D341Med (cell line): ENCODE results near the gene RAP2A.

Source experiments
- DNase-seq: peaks from one replicate; pipeline ENCODE4 v3.0.0; 2012; ENCODE audit warnings: low spot score

Gene RAP2A

DNA sequence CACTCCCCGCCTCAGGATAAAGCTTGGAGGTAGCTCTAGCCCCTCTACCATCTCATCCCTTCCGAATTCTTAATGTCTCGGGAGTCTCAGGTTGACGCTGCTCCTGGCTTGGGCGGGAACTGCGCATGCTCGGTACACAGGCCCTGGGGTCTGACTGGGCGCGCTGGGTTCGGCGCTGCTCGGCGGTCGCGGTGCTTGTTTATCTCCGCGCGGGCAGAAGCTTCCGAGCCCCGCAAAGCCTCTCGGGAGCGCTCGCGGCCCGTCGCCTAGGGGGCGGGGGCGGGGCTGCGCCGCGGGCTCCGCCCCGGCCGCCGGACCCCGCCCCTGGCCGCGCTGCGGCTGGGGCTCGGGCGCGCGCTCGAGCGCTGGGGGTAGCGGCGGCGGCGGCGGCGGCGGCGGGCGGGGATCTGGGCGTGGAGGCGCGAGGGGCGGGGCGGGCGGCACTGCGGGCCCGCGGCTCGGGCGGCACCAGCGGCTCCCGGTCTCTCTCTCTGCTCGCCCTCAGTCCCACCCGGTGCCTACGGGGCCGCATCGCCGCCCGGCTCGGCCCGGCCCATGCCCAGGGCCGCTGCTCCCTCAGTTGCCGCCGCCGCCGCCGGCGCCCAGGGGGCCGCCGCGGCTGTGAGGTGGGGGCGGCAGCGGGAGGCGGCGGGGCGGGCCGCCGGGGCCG, at the start of gene RAP2A:
Gene RAP2A (plus strand): TSS at position 443 of the 670 bp plus-strand sequence. CDS start 302 bp downstream, outside the sequence.
- DNase-seq: peak; percentile 92

DNA sequence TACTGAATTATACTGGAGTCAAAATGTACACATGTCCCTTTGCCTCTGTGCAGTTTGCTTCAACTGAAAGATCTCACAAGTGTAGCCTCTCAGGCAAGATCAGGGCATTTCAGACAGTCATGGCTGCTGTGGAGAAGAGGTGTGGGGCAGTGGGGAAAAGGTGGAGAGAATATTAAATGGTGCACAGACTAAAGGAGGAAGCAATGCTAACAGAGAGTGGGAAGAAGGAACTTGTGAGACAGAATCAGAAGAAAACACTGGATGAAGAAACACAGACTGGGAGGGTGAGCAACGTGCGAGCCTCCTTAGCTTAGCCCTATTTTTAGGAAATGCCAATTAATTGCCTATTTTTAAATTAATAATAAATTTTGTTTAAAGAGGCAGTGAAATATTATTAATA, 49.6 kb upstream of the RAP2A start:
- DNase-seq: no peak

DNA sequence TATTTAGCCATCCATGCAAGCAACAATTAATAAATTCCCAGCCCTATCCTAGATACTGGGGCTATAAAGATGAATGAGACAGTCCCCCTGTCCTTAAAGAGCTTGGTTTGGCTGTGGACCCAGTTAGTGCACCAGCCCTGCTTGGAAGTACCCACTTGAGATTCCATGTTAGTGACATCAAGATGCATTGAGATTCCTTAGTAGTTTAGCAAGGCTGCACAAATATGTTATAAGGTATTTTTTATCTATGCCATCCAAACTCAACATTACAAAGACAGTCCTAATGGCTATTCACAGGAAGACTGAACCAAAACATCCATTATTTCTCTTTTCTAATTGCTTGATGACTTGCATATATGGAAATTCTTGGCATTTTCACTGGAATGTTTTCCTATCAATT, 48.8 kb upstream of the RAP2A start:
- no peak for DNase-seq

- DNase-seq: no peak
These were observed 48.1 kb upstream of the RAP2A start for GRCh38 chr13:97385854-97386253.

DNA sequence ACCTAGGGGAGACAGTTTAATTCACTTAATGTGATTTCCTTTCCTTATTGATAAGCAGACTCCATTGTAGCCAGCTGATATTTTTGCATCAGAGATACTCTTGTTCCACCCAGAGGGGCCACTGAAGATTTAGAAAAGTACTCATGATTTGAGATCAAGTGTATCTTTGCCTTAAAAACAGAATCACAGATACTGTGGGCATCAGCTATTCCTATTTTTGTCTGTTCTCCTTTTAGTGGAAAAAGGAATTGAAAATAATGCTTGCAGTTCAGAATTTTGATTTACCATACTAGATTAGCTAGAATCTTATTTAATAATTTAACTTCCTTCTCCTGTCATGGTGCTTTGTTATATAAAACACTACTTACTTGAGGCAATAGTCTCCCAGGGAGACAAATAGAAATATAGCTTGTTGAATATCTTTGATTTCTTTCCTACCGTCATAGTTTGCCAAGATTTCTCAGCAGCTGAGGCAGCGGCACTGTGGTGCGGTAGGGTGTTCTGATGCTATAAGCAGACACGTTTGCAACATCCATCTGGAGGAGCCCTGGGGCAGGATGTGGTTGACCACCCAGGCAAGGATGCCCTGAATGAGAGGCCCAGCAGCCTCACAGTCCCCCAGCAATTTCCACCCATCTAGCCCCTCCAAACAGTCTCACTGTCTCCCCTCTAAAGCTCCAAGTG, 47.0 kb upstream of the RAP2A start:
- DNase-seq: no peak

DNA sequence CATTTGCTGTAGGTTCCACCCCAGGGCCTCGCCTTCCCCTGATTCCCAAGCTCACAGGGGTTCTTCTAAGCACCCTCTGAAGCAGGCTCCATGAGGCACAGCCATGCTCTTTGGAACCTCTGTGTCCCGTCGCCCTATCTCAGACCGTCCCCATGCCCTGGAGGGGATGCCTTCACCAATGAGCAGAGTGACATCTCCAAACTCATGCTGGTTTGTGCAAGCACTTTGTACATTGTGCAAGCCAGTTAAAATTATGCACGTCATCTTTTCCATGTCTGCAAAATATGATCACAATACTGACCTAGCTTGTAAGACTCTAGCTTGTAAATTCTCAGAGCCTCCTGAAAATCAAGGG, 46.5 kb upstream of the RAP2A start:
- no peak for DNase-seq

GRCh38 chr13:97387890-97388289, 46.1 kb upstream of the RAP2A start:
- no peak for DNase-seq

DNA sequence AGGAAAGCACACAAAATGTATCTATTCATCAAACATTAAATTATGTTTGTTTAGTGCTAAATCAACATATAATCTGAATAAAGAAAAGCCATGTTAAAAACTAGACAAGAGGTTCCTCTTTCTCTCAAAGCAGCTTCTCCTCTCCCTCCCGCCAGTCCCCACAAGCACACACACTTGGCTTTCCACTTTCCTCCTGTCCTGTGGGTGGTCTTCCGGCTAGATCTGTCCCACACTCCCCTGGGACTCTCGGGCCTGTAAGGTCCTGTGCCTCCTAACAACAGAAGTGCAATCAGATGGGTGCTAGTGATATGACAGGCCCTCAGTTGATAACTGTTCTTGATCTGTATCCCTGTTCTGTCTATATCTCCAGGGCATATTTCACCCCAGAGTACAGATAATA, 45.6 kb upstream of the RAP2A start:
- DNase-seq: no peak

- no peak for DNase-seq
These were observed 42.9 kb upstream of the RAP2A start for GRCh38 chr13:97390941-97391600.

- DNase-seq: no peak
These were observed 41.9 kb upstream of the RAP2A start for GRCh38 chr13:97392020-97392419.

DNA sequence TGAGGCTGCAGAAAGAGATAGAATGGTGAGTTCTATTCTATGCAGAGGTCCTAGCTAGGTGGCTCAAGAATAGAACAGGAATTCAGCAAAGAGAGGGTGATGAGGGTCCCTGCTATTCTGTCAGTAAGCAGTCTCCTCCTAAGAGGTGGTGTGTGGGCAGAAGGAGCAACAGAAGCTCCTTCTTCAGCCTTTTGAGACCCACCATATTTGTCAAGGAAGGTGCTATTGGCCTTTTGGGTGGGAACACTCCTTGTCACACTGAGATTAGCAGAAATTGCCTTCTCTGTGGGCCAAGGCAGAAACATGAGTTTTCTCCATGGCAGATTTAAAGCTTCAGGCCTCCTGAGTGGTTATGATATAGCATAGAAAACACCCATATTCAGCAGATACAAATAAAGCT, 39.4 kb upstream of the RAP2A start:
- DNase-seq: no peak

DNA sequence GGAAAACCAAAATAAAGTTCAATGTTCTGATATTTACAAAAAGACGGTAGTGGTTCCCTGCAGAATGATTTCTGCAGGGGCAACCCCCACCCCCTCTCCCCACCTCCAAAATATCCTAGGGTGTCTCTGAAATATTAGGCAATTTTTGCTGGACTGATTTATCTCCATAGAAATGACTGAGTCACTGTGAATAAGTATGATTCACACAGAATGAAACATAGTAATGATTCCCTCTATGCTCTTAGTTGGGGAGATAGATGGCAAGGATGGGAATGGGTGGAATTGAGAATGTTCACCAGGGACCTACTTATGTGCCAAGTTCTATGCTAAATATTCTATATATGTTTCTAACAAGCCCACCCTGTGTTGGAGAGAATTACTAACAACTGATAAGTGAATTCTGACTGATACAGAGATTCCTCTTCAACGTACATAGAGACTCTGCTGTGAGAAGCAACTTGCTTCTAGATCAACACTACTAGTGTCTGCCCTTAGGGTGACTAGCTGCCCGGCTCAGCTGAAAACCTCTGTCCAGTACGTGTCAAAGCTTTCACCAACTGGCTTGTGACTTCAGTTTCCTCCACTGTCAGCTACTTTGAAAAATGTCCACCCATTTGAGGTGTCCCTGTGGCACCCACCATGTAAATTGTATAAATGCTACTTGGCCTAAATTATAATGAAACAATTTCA, 38.4 kb upstream of the RAP2A start:
- no peak for DNase-seq

DNA sequence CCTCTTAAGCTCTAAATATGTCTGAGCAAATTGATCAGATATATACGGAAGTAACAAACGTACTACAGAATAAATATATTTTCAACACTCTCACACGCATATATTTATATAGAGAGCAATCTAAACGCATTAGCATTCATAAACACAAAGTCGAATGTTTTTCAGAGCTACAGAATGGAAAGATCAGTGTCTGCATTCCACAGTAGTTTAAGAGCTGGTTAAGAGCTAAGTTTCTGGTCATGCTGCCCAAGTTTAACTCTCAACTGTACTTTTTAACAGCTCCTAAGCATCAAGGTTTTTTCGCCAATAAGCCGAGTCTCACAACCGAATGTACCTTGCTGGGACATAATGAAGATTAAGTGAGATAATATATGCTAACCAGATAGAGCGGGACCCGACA, 36.7 kb upstream of the RAP2A start:
- DNase-seq: no peak

GRCh38 chr13:97401421-97401820, 32.5 kb upstream of the RAP2A start:
- no peak for DNase-seq

- no peak for DNase-seq
These were observed 29.8 kb upstream of the RAP2A start for GRCh38 chr13:97403893-97404750.

GRCh38 chr13:97407540-97407939, 26.4 kb upstream of the RAP2A start:
- no peak for DNase-seq

- DNase-seq: no peak
These were observed 25.0 kb upstream of the RAP2A start for GRCh38 chr13:97408938-97409337.

DNA sequence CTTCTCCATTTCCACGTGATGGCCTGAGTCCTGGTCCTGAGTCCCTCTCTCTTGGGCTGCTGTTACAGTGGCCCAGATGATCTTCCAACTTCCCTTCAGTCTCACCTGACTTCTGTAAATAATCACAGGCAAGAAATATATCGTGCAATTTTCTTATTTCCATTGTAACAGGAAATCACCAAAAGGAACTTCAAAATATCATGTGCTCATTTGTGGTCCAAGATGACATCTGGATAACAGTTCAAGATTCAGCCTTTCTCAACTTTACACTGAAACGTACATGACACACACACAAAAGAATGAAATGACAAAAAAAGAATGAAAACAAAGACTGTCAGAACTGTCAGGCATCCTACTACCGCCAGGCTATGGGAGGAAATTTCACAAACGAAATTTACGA, 22.0 kb upstream of the RAP2A start:
- DNase-seq: no peak

DNA sequence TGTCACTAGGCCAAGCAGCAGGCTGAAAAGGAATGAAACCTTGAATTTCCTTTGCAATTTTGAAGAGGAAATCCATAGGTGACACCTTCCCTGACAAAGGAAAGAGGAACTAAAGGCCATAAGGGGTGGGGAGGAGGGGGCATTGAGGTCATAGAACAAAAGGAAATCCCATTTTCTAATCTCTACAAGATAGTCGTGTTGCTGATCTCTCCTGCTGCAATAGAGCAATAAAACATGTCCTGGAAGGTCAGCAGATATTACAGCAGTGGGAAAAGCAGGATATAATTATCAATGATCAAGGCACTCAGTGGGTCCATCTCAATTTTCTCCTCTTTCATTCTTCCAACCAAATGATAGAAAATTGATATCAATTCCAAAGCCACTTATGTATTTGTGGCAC, 20.3 kb upstream of the RAP2A start:
- DNase-seq: no peak

DNA sequence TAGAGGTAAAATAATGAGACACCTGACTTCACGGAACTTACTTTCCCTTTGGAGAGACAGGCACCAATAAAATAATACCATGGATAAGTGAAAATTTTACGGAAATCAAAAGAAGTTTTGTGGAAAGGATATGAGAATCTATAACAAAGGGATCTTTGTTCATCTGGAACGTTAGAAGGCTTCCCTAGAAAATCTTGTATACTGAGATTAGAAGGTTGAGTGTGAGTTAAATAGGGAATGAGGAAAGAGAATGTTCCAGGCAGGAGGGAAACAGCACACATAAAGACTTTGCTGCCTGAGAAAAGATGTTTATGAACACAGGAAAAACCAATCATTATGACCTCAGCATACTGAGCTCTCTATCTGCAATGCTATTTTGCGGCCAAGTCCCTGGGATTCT, 19.6 kb upstream of the RAP2A start:
- DNase-seq: no peak

GRCh38 chr13:97417698-97418097, 16.3 kb upstream of the RAP2A start:
- DNase-seq: no peak
